H9 (cell line): ENCODE measurements around the gene PHOSPHO1. TPM values are rescaled to one million over a fixed set of nuclear protein-coding genes. Genes with fewer than 3 reads are reported as not detected.

Experiments used
- DNase-seq: peaks from one replicate; pipeline ENCODE4 v3.0.0-alpha.2; 2017
- H2AFZ ChIP-seq: one replicate; pipeline ENCODE4 v1.6.1; 2013; ENCODE audit warnings: mild to moderate bottlenecking, low read length, control low read depth, moderate library complexity
- H2AK5ac ChIP-seq: 2 replicates; pipeline ENCODE4 v1.6.1; 2013; ENCODE audit warnings: low read length, control low read depth, mixed read lengths; ENCODE audit not compliant: insufficient read length
- H2BK120ac ChIP-seq: one replicate; pipeline ENCODE4 v1.6.1; 2013; ENCODE audit warnings: low read depth, mild to moderate bottlenecking, low read length, control low read depth, inconsistent platforms; ENCODE audit not compliant: poor library complexity, severe bottlenecking
- H2BK12ac ChIP-seq: 2 replicates; pipeline ENCODE4 v1.6.1; 2013; ENCODE audit warnings: low read length, control low read depth, mixed read lengths, low read depth; ENCODE audit not compliant: insufficient read length
- H2BK15ac ChIP-seq: 2 replicates; pipeline ENCODE4 v1.6.1; 2013; ENCODE audit warnings: low read depth, low read length, control low read depth
- H2BK20ac ChIP-seq: one replicate; pipeline ENCODE4 v1.6.1; 2013; ENCODE audit warnings: low read depth, mild to moderate bottlenecking, low read length, control low read depth, inconsistent platforms; ENCODE audit not compliant: poor library complexity, severe bottlenecking
- H2BK5ac ChIP-seq: 2 replicates; pipeline ENCODE4 v1.6.1; 2013; ENCODE audit warnings: low read length, control low read depth, mixed read lengths; ENCODE audit not compliant: insufficient read length
- H3K14ac ChIP-seq: 2 replicates; pipeline ENCODE4 v1.6.1; 2013; ENCODE audit warnings: low read length, control low read depth; ENCODE audit not compliant: insufficient read depth
- H3K18ac ChIP-seq: 2 replicates; pipeline ENCODE4 v1.6.1; 2013; ENCODE audit warnings: low read depth, mild to moderate bottlenecking, mixed read lengths, low read length, control low read depth; ENCODE audit not compliant: insufficient read length
- H3K23ac ChIP-seq: 2 replicates; pipeline ENCODE4 v1.6.1; 2013; ENCODE audit warnings: low read length, control low read depth, mixed read lengths, low read depth; ENCODE audit not compliant: insufficient read length
- H3K23me2 ChIP-seq: 2 replicates; pipeline ENCODE4 v1.6.1; 2013; ENCODE audit warnings: low read depth, mild to moderate bottlenecking, mixed read lengths, low read length, control low read depth; ENCODE audit not compliant: insufficient read length, poor library complexity, severe bottlenecking
- H3K27ac ChIP-seq: 2 replicates; pipeline ENCODE4 v1.5.1; 2013; ENCODE audit warnings: low read length, control low read depth, mixed read lengths, low read depth; ENCODE audit not compliant: insufficient read length
- H3K27me3 ChIP-seq: 2 replicates; pipeline ENCODE4 v1.6.1; 2013; ENCODE audit warnings: low read length, control low read depth, inconsistent platforms; ENCODE audit not compliant: insufficient read depth
- H3K4ac ChIP-seq: 2 replicates; pipeline ENCODE4 v1.6.1; 2013; ENCODE audit warnings: low read depth, mild to moderate bottlenecking, control low read depth, inconsistent platforms, low read length, moderate library complexity
- H3K4me1 ChIP-seq: 2 replicates; pipeline ENCODE4 v1.6.1; 2013; ENCODE audit warnings: low read length, control low read depth, inconsistent platforms; ENCODE audit not compliant: insufficient read depth
- H3K4me2 ChIP-seq: 2 replicates; pipeline ENCODE4 v1.6.1; 2013; ENCODE audit warnings: low read length, control low read depth, mixed read lengths; ENCODE audit not compliant: insufficient read length, insufficient read depth
- H3K56ac ChIP-seq: 2 replicates; pipeline ENCODE4 v1.6.1; 2013; ENCODE audit warnings: low read depth, mild to moderate bottlenecking, mixed read lengths, low read length, control low read depth; ENCODE audit not compliant: insufficient read length
- H3K79me1 ChIP-seq: 2 replicates; pipeline ENCODE4 v1.6.1; 2013; ENCODE audit warnings: low read depth, mild to moderate bottlenecking, moderate library complexity, low read length, control low read depth, inconsistent platforms; ENCODE audit not compliant: insufficient read depth, poor library complexity, severe bottlenecking
- H3K79me2 ChIP-seq: 2 replicates; pipeline ENCODE4 v1.6.1; 2013; ENCODE audit warnings: low read length, control low read depth, inconsistent platforms; ENCODE audit not compliant: insufficient read depth
- H3K9ac ChIP-seq: 2 replicates; pipeline ENCODE4 v1.6.1; 2013; ENCODE audit warnings: low read length, control low read depth, mixed read lengths; ENCODE audit not compliant: insufficient read length; ENCODE audit errors: extremely low read depth
- H3K9me3 ChIP-seq: one replicate; pipeline ENCODE4 v1.6.1; 2013; ENCODE audit warnings: low read depth, low read length, inconsistent platforms; ENCODE audit not compliant: control insufficient read depth
- H3T11ph ChIP-seq: one replicate; pipeline ENCODE4 v1.6.1; 2013; ENCODE audit warnings: mild to moderate bottlenecking, low read length, control low read depth, inconsistent platforms
- H4K20me1 ChIP-seq: one replicate; pipeline ENCODE4 v1.6.1; 2013; ENCODE audit not compliant: control insufficient read depth, insufficient read length, insufficient read depth
- H4K5ac ChIP-seq: 2 replicates; pipeline ENCODE4 v1.6.1; 2013; ENCODE audit warnings: low read depth, mild to moderate bottlenecking, mixed read lengths, low read length, control low read depth; ENCODE audit not compliant: insufficient read length
- H4K8ac ChIP-seq: replicated peaks from 2 replicates; pipeline ENCODE4 v1.6.1; 2013; ENCODE audit warnings: low read length, control low read depth, mixed read lengths, low read depth; ENCODE audit not compliant: insufficient read length
- H4K91ac ChIP-seq: 2 replicates; pipeline ENCODE4 v1.6.1; 2013; ENCODE audit warnings: low read depth, mild to moderate bottlenecking, moderate library complexity, mixed read lengths, low read length, control low read depth; ENCODE audit not compliant: insufficient read length
- H3K27ac Mint-ChIP-seq, 3 experiments: 2 replicates in 2 of 3; 3 replicates in 1 of 3; pipeline ENCODE4 v1.8.0; 2020 to 2021; ENCODE audit warnings: mixed read lengths in 3 of 3, mild to moderate bottlenecking in 1 of 3, moderate library complexity in 1 of 3
- H3K27me3 Mint-ChIP-seq: 2 replicates; pipeline ENCODE4 v1.8.0; 2021; ENCODE audit warnings: low read depth, mild to moderate bottlenecking, moderate library complexity, mixed read lengths
- H3K36me3 Mint-ChIP-seq, 3 experiments: 2 replicates in 2 of 3; 3 replicates in 1 of 3; pipeline ENCODE4 v1.8.0; 2020 to 2021; ENCODE audit warnings: low read depth in 3 of 3, mixed read lengths in 3 of 3; ENCODE audit not compliant: insufficient read depth in 1 of 3
- H3K4me1 Mint-ChIP-seq, 2 experiments: 2 replicates each; pipeline ENCODE4 v1.8.0; 2020; ENCODE audit warnings: mixed read lengths in 2 of 2
- H3K4me3 Mint-ChIP-seq, 2 experiments: 2 replicates in 1 of 2; 3 replicates in 1 of 2; pipeline ENCODE4 v1.8.0; 2020 to 2021; ENCODE audit warnings: mild to moderate bottlenecking in 2 of 2, mixed read lengths in 2 of 2, moderate library complexity in 1 of 2
- H3K9me3 Mint-ChIP-seq, 2 experiments: 2 replicates in 1 of 2; 3 replicates in 1 of 2; pipeline ENCODE4 v1.8.0; 2020; ENCODE audit warnings: mild to moderate bottlenecking in 2 of 2, mixed read lengths in 2 of 2, moderate library complexity in 1 of 2
- CTCF ChIP-seq: fragments of 200-600 bp; sonication (generic); conservative IDR thresholded peaks from 3 replicates; pipeline ENCODE4 v1.8.0; 2021; ENCODE audit warnings: antibody characterized with exemption, mild to moderate bottlenecking
- WGBS: extraction: QIAGEN DNeasy Blood & Tissue Kit; methylation state at CpG from one replicate; pipeline ENCODE4 v1.1.7; 2013; ENCODE audit warnings: missing lambda C conversion rate, low lambda C conversion rate, mixed read lengths; ENCODE audit not compliant: insufficient read length; ENCODE audit errors: extremely low coverage; 5-methylcytosine and 5-hydroxymethylcytosine counted together
- total RNA-seq: library from RNA; stranded (reverse); gene quantifications from 2 replicates; pipeline ENCODE4 v1.2.1, GENCODE V29; 2021

PHOSPHO1 gene
- total RNA-seq, 1 experiment from 2014 or later, result 0.63 TPM

- no peaks in the 10 kb centered on the region for H3K9me3 ChIP-seq
- H4K91ac ChIP-seq, result no peak overlapping the region
- H3K4me1 Mint-ChIP-seq, result peaks cover 22 to 27% of the 10 kb centered on the region in 2 experiments
- H3K79me2 ChIP-seq, result no peaks in the 10 kb centered on the region
- H3K79me1 ChIP-seq, result no peaks in the 10 kb centered on the region
- no peak overlapping the region for H2BK20ac ChIP-seq
- no peak overlapping the region for H3K27ac Mint-ChIP-seq
- H3K18ac ChIP-seq, result no peak overlapping the region
- no peak overlapping the region for H4K8ac ChIP-seq
- H2BK120ac ChIP-seq, result no peak overlapping the region
- H3K56ac ChIP-seq, result no peak overlapping the region
- H3K27me3 ChIP-seq, result no peaks in the 10 kb centered on the region
- no peaks in the 10 kb centered on the region for H4K20me1 ChIP-seq
- H3K4ac ChIP-seq, result no peak overlapping the region
- peaks cover 12% of the 10 kb centered on the region for H3K27me3 Mint-ChIP-seq
- no peak overlapping the region for H2BK15ac ChIP-seq
- no peak overlapping the region for H2BK12ac ChIP-seq
- no peak overlapping the region for H3K4me3 Mint-ChIP-seq
- no peak overlapping the region for H3K9ac ChIP-seq
- WGBS, result no CpG with 5 or more reads among the region's 13 CpGs
- H2AFZ ChIP-seq, result no peak overlapping the region
- H3K4me2 ChIP-seq, result no peak overlapping the region
- H2BK5ac ChIP-seq, result no peak overlapping the region
- H3K23me2 ChIP-seq, result no peaks in the 10 kb centered on the region
- 0 out of 2 replicates have a peak, but pooled peaks cover 2% of the 10 kb centered on the region for H3K4me1 ChIP-seq
- no peak overlapping the region for H3K14ac ChIP-seq
- DNase-seq, result no peak
- H4K5ac ChIP-seq, result no peak overlapping the region
- H3K23ac ChIP-seq, result no peak overlapping the region
- TF ChIP-seq CTCF, result no peak
- no peak overlapping the region for H3K27ac ChIP-seq
- H3K36me3 Mint-ChIP-seq, result no peaks in the 10 kb centered on the region; a peak in 1 of 7 replicates
- no peak overlapping the region for H2AK5ac ChIP-seq
- H3K9me3 Mint-ChIP-seq, result no peaks in the 10 kb centered on the region
- no peak overlapping the region for H3T11ph ChIP-seq
Observed at GRCh38 chr17:49216482-49216881, 14.1 kb downstream of the PHOSPHO1 start.
